ENCODE data around the gene CHRM4.

Gene CHRM4

GRCh38 chr11:46391578-46392420 lies at the start of gene CHRM4:
Gene CHRM4, minus strand, starts transcription at chr11:46391776. Its CDS starts 5,219 bp downstream, at chr11:46386557.
- DNase-seq = no peak

DNA sequence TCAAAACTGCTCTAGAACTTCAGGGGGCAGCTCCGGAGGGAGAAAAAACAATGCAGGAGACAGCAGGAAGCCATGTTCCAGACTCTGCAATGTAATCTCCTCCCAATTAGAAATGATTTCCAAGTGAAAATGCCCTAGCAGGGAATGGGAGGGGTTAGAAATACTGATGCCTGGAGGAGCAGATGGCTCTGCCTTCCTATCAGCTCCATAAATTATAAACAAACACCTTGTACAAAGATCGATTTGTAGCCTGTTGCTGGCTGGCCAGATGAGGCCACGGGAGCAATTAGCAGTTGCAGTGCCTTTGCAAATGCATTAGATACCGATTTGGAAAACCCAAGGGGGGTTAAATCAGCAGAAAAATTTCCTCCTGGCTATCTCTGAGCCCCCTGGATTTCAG lies 46.6 kb upstream of the CHRM4 start:
- no peak for DNase-seq

DNA sequence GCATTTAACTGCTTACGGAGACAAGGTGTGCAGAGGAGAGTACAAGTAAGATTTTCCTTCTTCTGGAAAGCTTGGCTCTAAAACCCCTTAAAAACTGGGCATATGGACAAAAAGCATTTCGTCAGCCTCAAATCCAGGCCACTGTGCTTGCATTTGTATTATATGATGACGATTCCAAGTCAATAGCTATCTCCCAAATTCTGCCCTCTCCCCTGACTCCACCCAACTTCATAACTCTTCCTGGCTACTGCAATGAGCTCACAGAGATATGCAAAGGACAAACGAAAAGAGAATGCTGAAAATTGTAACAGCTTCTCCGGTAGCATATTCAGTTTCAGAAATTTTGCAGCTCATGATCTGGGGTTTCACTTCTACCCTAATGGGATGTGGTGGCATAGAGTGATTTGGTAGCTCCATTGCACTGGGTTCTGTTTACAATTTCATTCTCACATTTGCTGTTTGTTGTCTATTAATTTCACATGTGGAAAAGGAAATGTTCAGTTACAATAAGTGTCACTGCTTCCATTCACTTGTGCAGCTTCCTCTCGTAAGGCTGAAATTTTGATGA lies 45.6 kb upstream of the CHRM4 start:
- no peak for DNase-seq

GRCh38 chr11:46436113-46436512 lies 44.5 kb upstream of the CHRM4 start:
- no peak for DNase-seq

DNA sequence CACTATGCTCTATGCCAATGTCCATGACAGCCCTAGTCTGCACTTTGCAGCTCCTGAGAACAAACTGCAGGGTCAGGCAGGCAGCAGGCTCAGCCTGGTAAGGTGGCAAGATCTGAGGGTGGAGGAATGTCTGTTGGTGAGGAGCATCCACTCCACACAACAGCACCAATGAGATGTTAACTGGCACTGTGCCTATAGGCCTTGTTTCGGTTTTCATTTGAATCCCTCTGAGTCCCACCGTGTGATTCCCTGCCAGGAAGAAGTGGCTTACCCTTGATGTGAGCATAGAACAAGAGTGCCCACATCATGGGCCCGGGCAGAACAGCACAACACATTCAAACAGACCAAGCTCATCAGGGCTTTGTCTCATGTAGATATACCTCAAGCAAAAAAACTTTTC lies 44.1 kb upstream of the CHRM4 start:
- DNase-seq = no peak

GRCh38 chr11:46431211-46431610 lies 39.6 kb upstream of the CHRM4 start:
- no peak for DNase-seq

DNA sequence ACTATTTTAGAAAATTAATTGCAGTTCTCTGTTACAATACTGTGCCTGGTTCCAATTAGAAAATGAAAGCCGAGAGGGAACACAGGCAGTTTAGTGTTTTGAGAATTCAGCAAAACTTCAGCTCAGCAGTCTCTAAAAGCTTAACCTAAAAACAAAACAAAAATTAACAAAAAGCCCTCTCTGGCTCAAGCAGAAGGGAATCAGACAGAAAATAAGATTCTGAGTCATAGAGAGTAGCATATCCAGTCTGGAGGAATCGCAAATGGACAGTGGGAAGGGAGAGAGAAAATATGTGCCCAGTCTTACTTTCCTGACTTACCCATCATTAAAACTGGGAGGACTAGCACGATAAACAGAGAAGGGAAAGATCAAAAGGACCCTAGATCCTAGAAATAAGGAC lies 38.1 kb upstream of the CHRM4 start:
- no peak for DNase-seq

GRCh38 chr11:46427364-46427763 lies 35.8 kb upstream of the CHRM4 start:
- DNase-seq = no peak

DNA sequence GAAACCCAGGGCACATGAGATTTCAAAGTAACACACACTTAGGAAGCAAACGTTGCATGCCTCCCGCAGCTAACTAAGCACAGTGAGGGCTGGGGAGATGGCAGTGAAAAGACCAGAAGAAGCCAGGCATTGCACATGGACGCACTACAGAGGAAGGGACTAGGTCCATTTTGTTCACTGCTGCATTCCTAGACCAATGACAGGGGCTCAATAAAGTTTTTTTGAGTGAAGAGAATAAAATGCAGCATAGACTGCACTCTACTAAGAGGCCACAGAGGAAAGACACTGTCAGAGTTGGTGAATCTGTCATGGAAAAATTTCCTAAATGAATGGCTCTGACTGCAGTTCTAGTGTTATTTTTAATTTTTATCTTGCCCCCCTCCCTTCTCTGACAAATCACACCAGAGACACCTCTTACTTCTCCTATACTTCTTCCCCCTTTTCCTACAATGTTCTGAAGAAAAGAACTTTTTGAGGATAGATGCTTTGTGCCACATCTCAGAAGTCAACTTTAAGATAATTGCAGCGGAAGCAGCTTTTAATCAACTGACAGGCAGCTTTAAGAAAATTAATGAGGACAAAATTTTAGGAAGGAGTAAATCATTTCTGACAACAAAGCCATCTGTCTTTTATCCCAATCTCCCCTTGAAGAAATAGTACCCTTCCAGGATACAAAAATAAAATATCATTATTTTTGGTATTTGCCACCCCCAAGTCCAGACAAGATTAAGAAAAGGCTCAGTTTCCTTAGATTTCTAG lies 34.8 kb upstream of the CHRM4 start:
- DNase-seq = no peak

- no peak for DNase-seq
Measured at GRCh38 chr11:46422588-46422987, 31.0 kb upstream of the CHRM4 start.

DNA sequence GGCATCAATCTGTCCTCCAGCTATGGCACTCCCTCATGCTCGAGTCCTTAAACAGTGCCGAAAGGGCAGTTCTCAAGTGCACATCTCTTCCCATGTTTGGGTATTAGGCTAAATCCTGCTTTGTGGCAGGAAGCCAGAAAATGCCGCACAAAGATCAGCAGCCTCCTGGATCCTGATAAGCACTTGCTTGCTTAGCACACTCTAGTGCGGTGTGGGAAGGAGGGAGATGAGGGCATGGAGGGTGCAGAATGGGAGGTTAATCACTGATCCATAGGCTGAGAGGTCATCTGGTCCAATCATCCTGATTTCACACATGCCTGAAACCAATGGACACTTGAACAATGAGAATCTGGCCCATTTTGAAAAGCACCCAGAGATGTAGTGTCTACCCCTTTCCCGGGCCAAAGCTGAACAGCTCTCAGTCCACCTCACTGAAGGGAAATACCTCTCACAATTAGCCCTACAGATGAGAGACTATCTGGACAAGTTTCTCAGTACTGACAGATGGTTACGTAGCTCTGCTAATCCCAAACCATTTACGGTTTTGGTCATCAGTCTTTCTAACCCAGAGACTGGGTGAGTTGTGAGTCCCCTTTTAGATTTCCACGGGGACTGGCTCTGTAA lies 29.8 kb upstream of the CHRM4 start:
- DNase-seq = no peak

GRCh38 chr11:46420513-46420912 lies 28.9 kb upstream of the CHRM4 start:
- no peak for DNase-seq

DNA sequence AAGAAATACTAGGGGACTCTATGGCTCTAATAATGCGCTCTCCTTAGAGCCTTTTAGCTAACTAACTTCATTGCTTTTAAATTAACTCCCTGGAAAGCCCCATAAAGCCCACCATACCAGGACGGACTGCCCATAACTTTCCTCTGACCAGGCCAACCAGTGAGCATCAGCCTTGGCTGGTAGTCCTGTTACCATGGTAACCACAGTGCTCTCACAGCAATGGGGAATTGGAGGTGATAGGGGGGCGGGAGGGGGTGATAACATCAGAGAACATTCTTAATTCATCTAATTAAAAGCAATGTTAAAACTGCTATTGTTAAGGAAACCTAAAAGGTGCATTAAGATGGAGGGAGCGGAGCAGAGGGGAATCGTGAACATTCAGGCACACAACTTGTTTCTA lies 27.2 kb upstream of the CHRM4 start:
- DNase-seq = no peak

DNA sequence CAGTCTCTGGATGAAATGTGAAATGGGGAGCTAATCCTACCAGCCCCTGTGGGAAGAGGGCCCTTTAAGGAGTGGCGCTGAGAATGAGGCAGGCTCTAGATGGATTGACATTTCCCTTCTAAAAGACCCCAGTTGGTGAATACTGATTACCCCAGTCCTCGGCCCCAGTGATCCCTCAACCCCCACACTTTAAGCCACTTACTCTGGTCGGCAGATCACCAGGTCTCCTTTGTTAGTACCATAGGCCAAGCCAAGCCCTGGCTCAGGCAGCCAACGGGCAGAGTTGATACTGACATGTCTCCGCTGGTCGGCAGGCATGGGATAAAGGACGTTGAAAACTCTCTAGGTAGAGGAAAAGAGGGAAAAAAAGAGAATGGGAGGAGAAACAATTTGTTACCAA lies 26.1 kb upstream of the CHRM4 start:
- no peak for DNase-seq

DNA sequence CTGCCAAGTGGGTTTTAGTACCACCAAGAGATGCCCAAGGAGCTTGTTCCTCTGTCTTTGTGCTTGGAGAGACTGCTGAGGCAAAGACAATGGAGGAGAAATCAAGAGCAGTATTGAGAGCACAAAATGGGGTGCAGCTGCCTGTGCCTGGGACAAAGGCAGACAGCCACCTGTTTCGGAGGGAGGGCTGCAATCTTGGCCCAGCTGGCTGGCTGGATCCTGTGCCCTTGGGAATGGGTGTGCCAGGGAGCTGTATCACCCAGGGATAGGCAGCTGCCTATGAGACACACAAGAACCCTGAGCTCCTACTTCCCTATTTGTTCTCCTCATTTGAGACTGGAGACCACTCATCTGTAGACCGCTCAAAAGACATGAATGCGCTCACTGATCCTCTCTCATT lies 23.3 kb upstream of the CHRM4 start:
- no peak for DNase-seq

DNA sequence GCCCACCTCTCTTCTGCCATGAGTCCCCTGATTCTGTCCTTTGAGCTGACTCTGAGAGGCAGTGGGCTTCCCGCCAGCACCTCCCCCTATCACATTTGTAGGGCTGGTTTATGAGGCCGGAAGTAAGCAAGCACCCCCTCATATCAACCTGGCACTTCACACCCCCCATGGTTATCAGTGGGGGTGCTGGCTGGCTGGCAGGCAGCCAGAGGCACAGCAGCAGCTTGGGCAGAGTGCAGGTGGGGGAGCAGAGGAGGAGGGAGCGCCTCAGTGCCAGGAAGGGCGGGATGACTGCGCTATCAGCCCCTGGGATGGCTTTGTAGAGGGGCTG lies 22.9 kb upstream of the CHRM4 start:
- DNase-seq = no peak

DNA sequence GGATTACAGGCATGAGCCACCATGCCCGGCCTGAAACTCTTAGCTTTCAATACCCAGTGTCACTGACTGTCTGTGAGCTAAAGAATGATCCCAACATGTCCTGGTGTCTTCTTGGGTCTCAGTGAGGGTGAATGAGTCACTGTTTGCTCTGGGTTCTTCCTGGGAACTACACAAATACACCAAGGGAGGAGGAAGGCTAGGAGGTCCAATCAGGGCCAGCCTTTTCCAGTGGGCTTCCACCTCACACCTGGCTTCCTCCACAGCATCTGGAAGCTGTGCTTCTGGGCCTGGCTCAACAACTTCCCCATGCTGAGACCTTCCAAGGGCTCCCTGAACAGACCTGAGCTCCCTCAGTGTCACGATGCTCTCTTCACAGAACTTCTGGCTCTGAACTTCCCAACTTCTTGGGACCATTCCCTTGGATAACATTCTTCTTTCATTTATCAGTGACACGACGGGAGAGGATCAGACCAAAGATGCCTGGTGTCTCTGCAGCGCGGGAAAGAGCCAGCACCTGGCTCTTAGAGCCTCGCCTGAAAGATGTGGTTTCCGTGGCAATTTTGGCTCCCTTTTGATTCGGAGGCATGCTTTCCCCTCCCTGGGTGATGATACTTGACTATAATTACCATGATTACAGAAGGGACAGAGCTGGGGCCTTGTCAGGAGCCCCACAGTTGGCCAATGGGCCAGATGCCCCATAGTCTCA lies 22.3 kb upstream of the CHRM4 start:
- no peak for DNase-seq

- DNase-seq = no peak
Measured at GRCh38 chr11:46410021-46410420, 18.4 kb upstream of the CHRM4 start.

DNA sequence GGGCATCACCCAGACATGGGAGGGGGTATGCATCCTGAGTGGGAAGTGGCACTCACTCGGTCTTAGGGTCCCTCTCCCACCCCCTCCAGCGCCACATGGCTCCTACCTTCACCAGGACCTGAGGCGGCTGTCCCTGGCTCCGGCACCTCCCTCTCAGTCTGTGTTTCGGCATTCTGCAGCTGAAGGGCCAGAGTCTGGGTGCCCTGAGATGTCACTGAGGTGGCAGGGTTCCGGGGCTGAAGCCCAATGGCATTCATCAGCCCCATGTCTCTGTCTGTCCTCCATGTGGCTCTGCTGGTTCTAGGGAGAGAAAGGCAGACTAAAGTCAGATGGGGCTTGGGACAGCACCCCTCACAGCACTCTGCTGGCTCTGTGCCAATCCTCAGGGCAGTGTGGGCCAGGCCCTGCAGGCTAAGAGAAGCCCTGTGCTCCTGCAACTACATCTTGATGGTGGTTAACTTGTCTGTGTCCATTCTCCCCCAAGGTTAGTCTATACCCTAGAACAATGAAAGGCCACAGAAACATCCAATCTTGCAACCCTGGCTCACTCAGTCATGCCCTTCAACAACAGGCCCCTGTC lies 16.9 kb upstream of the CHRM4 start:
- DNase-seq = no peak

DNA sequence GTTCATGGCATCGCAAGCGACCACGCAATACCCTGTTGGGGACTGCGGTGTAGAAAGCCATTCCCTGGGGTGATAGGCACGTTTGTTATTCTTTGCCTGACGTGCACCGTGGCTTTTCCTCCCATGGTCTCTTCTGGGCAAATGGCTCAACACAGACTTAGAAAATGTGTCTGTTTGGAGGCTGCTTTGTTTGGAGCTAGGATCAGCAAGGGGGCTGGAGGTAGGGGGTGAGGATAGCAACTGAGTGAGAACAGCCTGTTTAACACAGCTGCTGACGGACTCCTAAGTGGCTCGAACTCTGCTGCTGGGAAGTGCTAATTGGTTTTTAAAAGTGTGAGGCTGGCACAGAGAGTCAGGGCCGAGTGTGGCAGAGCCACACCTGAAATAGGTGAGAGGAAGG lies 16.1 kb upstream of the CHRM4 start:
- no peak for DNase-seq

DNA sequence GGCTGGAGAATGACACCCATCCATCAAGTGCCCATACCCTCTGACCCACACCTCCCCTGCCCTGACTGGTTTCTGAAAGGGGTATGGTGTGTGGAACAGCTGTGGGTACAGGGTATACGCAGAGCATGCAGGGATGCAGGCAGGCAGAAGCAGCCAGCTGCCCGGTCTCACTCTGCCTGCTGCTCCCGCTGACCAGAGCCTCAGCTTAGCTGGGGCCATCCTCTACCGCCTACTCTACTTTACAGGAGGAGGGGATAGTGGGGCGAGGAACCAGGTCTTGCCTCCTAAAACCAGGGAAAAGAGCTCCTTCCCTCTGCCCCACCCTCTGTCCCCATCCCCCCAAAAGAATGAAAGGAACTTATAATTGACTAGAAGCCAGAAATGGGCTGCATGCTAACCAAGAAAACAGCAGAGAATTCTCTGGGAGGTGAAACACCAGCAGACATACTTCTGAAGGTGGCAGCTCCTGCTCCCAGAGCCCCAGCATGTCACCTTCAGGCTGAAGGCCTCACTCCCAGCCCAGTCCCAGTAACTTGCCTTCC lies 13.0 kb upstream of the CHRM4 start:
- no peak for DNase-seq

All from activated effector memory CD4-positive, alpha-beta T cell treated with anti-CD3 and anti-CD28 coated beads, Interleukin-2, amount 50 U/mL, for 16 hours (primary cell).